ENCODE data around the gene AVPR1B.

The AVPR1B gene

GRCh38 chr1:206062464-206062863, 54.7 kb downstream of the AVPR1B start:
- peaks cover 50 to 87% of the 10 kb centered on the region in 2 donors for H3K4me1 Mint-ChIP-seq
- H3K27ac Mint-ChIP-seq, result no peak overlapping the region
- DNase-seq, result no peak
- ATAC-seq (replicated peaks), result no peak
- peak overlapping the region in 1 of 2 donors; percentile 39 for H3K4me3 Mint-ChIP-seq
- H3K27me3 Mint-ChIP-seq, result no peaks in the 10 kb centered on the region
- H3K36me3 Mint-ChIP-seq, result peaks cover 48 to 64% of the 10 kb centered on the region in 2 donors
- H3K9me3 Mint-ChIP-seq, result peaks cover 0 to 4% of the 10 kb centered on the region in 2 donors

- H3K36me3 Mint-ChIP-seq, result peaks cover 60 to 77% of the 10 kb centered on the region in 2 donors
- H3K4me1 Mint-ChIP-seq, result peaks cover 47 to 80% of the 10 kb centered on the region in 2 donors
- ATAC-seq (replicated peaks), result peak; percentile 53 to 58
- DNase-seq, result no peak
- peak overlapping the region; percentile 87 for H3K27ac Mint-ChIP-seq
- peak overlapping the region; percentile 78 to 82 for H3K4me3 Mint-ChIP-seq
- H3K9me3 Mint-ChIP-seq, result peaks cover 0 to 4% of the 10 kb centered on the region in 2 donors
- H3K27me3 Mint-ChIP-seq, result no peaks in the 10 kb centered on the region
These were observed 56.3 kb downstream of the AVPR1B start for GRCh38 chr1:206060844-206061243.

All from stimulated activated naive B cell treated with anti-CD40 and anti-IgM and Interleukin-4, amounts not matched to agents 10 μg/mL and 1 μg/mL and 100 μg/mL, for 72 hours (primary cell).